GM15510 (cell line): ENCODE measurements around the gene PRRT2.

ENCODE experiments used
- POLR2A ChIP-seq: IDR thresholded peaks from 3 replicates; pipeline ENCODE4 v1.6.1; 2011; ENCODE audit warnings: borderline replicate concordance; ENCODE audit not compliant: insufficient read length; ENCODE audit errors: extremely low read depth

PRRT2 gene

GRCh38 chr16:29811896-29812665 lies at the start of gene PRRT2:
Gene PRRT2 (plus strand): TSS chr16:29812193. CDS start chr16:29813055, 862 bp downstream.
- TF ChIP-seq POLR2A: no peak

- TF ChIP-seq POLR2A: no peak
Measured at GRCh38 chr16:29763326-29763725, 48.7 kb upstream of the PRRT2 start.

GRCh38 chr16:29765167-29766032 lies 46.6 kb upstream of the PRRT2 start:
- TF ChIP-seq POLR2A: no peak

GRCh38 chr16:29766571-29766970 lies 45.4 kb upstream of the PRRT2 start:
- TF ChIP-seq POLR2A: no peak

GRCh38 chr16:29767062-29767461 lies 44.9 kb upstream of the PRRT2 start:
- TF ChIP-seq POLR2A: no peak

- TF ChIP-seq POLR2A: no peak
Measured at GRCh38 chr16:29769507-29769906, 42.5 kb upstream of the PRRT2 start.

GRCh38 chr16:29770250-29770929 lies 41.6 kb upstream of the PRRT2 start:
- no peak for TF ChIP-seq POLR2A

- no peak for TF ChIP-seq POLR2A
Measured at GRCh38 chr16:29774730-29775129, 37.3 kb upstream of the PRRT2 start.

GRCh38 chr16:29775742-29776408 lies 36.1 kb upstream of the PRRT2 start:
- no peak for TF ChIP-seq POLR2A

GRCh38 chr16:29777576-29778350 lies 34.2 kb upstream of the PRRT2 start, which contains the start of gene ZG16:
Gene ZG16 (plus strand): TSS chr16:29778256. CDS start chr16:29779267, 1,011 bp downstream.
- TF ChIP-seq POLR2A: no peak

- no peak for TF ChIP-seq POLR2A
Measured at GRCh38 chr16:29779474-29779873, 32.5 kb upstream of the PRRT2 start.

GRCh38 chr16:29784157-29784556 lies 27.8 kb upstream of the PRRT2 start:
- TF ChIP-seq POLR2A: no peak

- no peak for TF ChIP-seq POLR2A
Measured at GRCh38 chr16:29784901-29785500, 27.0 kb upstream of the PRRT2 start.
